Uterus (tissue), 4 donors: ENCODE data around the gene CD300LG. TPM values are rescaled to one million over a fixed set of nuclear protein-coding genes. Genes with fewer than 3 reads are reported as not detected.
"Not testable (repeated sequence)": the region's sequence is repeated elsewhere in the genome, so short reads cannot be mapped to it uniquely, and the experiment has no call there.

Experiments used
- DNase-seq, 2 donors: peaks; one replicate each; pipeline ENCODE4 v3.0.0-alpha.2; 2019 to 2020
- H3K27ac ChIP-seq, 2 donors: fragments of 200-600 bp; sonication (generic); 1 replicate in 1 of 2; 2 replicates in 1 of 2; pipeline ENCODE4 v1.5.1; 2016 to 2018
- H3K27me3 ChIP-seq, 2 donors: fragments of 200-600 bp; sonication (generic); one replicate each; pipeline ENCODE4 v1.5.1; 2018 to 2019; ENCODE audit warnings: control low read depth in 1 of 2
- H3K36me3 ChIP-seq, 2 donors: fragments of 200-600 bp; sonication (generic); one replicate each; pipeline ENCODE4 v1.5.1; 2019; ENCODE audit warnings: control low read depth in 1 of 2
- H3K4me1 ChIP-seq, 2 donors: fragments of 200-600 bp; sonication (generic); one replicate each; pipeline ENCODE4 v1.5.1; 2018 to 2019; ENCODE audit warnings: control low read depth in 1 of 2
- H3K4me3 ChIP-seq, 2 donors: fragments of 200-600 bp; sonication (generic); 1 replicate in 1 of 2; 2 replicates in 1 of 2; pipeline ENCODE4 v1.5.1; 2018 to 2019; ENCODE audit warnings: mild to moderate bottlenecking in 1 of 2
- H3K9me3 ChIP-seq, 2 donors: fragments of 200-600 bp; sonication (generic); one replicate each; pipeline ENCODE4 v1.5.1; 2019; ENCODE audit warnings: control low read depth in 1 of 2
- POLR2A ChIP-seq, 2 donors: fragments of 450-650 bp; IDR thresholded peaks; one replicate each; pipeline ENCODE4 v1.6.1; 2016; ENCODE audit warnings: antibody characterized with exemption in 2 of 2, mild to moderate bottlenecking in 1 of 2, moderate library complexity in 1 of 2
- intact Hi-C: fragments of 100-400 bp; cut with DNase I; formaldehyde crosslinking; loops from one replicate; pipeline ENCODE4 v1.15.1; 2023; ENCODE audit warnings: low total_unique reads
- total RNA-seq, 4 donors: library from RNA; depleted of rRNA in 3 of 4; stranded (reverse); fragments of >200 nt in 3 of 4; gene quantifications; one replicate each; pipeline versions ENCODE4 v1.1.0 to v1.2.4, GENCODE V29; 2014 to 2023
- TF ChIP-seq, protein P1 (sequence below), 4 experiments: fragments of 200-600 bp in 2 of 4; fragments of 450-650 bp in 2 of 4; sonication (generic) in 2 of 4; IDR thresholded peaks; one replicate each; pipeline ENCODE4 v1.5.1; 2016 to 2019; ENCODE audit warnings: antibody characterized with exemption in 4 of 4, mild to moderate bottlenecking in 2 of 4, moderate library complexity in 1 of 4
- donor health status: DM: yes; HTN: yes; CAD: no.

CD300LG gene
- total RNA-seq, 4 donors from 2014 or later: 2.1 to 6.5 (median 6.2) TPM; not detected in 1

- Histone ChIP-seq H3K4me1 (no peaks in the 10 kb centered on the region), H3K27me3 (no peaks in the 10 kb centered on the region), H3K4me3 (no peak overlapping the region), H3K27ac (no peak overlapping the region), H3K36me3 (no peaks in the 10 kb centered on the region), H3K9me3 (no peaks in the 10 kb centered on the region)
- intact Hi-C loops: no loop called here
- TF ChIP-seq, protein P1, sequence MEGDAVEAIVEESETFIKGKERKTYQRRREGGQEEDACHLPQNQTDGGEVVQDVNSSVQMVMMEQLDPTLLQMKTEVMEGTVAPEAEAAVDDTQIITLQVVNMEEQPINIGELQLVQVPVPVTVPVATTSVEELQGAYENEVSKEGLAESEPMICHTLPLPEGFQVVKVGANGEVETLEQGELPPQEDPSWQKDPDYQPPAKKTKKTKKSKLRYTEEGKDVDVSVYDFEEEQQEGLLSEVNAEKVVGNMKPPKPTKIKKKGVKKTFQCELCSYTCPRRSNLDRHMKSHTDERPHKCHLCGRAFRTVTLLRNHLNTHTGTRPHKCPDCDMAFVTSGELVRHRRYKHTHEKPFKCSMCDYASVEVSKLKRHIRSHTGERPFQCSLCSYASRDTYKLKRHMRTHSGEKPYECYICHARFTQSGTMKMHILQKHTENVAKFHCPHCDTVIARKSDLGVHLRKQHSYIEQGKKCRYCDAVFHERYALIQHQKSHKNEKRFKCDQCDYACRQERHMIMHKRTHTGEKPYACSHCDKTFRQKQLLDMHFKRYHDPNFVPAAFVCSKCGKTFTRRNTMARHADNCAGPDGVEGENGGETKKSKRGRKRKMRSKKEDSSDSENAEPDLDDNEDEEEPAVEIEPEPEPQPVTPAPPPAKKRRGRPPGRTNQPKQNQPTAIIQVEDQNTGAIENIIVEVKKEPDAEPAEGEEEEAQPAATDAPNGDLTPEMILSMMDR (IDR thresholded peaks at IDR 0.05): no peak
- no peak for TF ChIP-seq POLR2A (IDR thresholded peaks at IDR 0.05)
- DNase-seq: no peak
These were observed 15.0 kb downstream of the CD300LG start for GRCh38 chr17:43861960-43862359.

- Histone ChIP-seq H3K27ac (no peak overlapping the region), H3K9me3 (no peaks in the 10 kb centered on the region), H3K4me3 (no peak overlapping the region), H3K4me1 (no peaks in the 10 kb centered on the region), H3K27me3 (no peaks in the 10 kb centered on the region), H3K36me3 (no peaks in the 10 kb centered on the region)
- intact Hi-C loops: no loop called here
- TF ChIP-seq POLR2A (IDR thresholded peaks at IDR 0.05): no peak
- TF ChIP-seq, protein P1 (IDR thresholded peaks at IDR 0.05): no peak
- DNase-seq: no peak
These were observed 17.4 kb downstream of the CD300LG start for GRCh38 chr17:43864161-43864984.

DNA sequence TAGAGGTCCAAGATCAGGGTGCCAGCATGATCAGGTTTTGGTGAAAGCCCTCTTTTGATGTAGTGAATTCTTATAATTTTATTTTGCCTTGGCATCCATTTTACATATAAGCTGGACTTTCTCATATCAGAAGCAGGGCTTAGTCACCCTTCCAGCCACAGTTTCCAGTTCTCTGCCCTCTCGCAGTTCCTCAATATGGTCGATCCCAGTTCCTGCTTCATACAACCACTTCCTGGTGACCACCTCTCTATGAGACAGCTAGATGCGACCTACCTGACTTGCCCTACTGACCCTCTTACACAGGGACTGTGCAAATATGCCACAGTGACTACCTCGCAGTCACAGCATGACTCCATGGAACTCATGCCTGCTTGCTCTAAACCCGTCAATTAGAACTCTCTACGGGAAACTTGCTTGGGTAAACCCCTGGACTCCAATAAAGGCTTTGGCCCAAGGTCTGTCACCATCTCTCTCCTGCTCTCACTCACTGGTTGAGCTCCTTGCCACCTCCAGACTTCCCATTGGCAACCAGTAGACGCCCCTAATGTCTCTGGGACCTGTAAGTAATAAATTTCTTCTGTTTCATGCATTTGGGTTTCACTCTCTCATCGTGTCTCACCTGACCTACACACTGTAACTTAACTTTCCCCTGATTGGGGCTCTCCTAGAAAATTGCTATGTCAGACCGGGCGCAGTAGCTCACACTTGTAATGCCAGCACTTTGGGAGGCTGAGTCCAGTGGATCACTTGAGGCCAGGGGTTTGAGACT is 21.4 kb downstream of the CD300LG start:
- Histone ChIP-seq H3K9me3 (no peaks in the 10 kb centered on the region), H3K4me3 (no peak overlapping the region), H3K4me1 (no peaks in the 10 kb centered on the region), H3K27ac (no peak overlapping the region), H3K27me3 (no peaks in the 10 kb centered on the region), H3K36me3 (no peaks in the 10 kb centered on the region)
- intact Hi-C loops: no loop called here
- no peak for TF ChIP-seq POLR2A (IDR thresholded peaks at IDR 0.05)
- TF ChIP-seq, protein P1 (IDR thresholded peaks at IDR 0.05): no peak
- DNase-seq: no peak

- H3K36me3 ChIP-seq, H3K4me3 ChIP-seq, H3K9me3 ChIP-seq, DNase-seq, H3K27ac ChIP-seq, H3K27me3 ChIP-seq, intact Hi-C loops, H3K4me1 ChIP-seq: not testable (repeated sequence)
These were observed 22.1 kb downstream of the CD300LG start for GRCh38 chr17:43869031-43869430.

DNA sequence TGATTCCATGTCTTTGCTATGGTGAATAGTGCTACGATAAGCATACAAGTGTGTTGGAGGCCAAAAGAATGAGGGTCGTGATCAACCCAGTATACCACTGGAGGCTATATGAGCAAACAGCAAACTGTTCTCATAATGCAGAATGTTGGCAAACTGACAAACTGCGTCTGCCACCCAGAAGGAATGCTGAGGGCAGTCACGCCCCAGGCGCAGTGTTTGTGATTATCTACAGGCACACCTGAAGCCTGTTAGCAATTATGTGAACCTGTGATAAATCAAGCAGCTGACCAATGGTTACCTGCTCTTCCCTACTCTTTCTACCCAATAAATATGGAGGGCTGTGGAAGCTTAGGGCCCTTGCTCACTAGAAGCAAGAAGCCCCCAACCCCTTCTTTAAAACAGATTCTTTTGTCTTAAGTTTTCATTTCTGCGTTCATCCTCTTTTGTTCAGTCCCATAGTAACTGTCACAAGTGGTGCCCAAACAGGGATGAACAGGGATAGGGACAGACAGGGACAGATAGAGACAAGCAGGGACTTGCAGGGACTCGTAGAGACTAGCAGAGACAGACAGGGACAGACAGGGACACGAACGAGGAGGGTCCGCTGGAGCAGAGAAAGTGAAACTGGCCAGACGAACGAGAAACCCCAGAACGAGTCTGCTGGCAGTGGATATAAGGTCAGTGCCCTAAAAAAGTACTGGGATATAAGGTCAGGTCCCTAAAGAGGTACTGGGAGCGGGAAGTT is 25.1 kb downstream of the CD300LG start:
- Histone ChIP-seq H3K4me3 (no peak overlapping the region), H3K9me3 (no peaks in the 10 kb centered on the region), H3K4me1 (no peaks in the 10 kb centered on the region), H3K36me3 (no peaks in the 10 kb centered on the region), H3K27me3 (no peaks in the 10 kb centered on the region), H3K27ac (no peak overlapping the region)
- no peak for DNase-seq
- intact Hi-C loops: no loop called here
- TF ChIP-seq, protein P1 (IDR thresholded peaks at IDR 0.05): no peak
- TF ChIP-seq POLR2A (IDR thresholded peaks at IDR 0.05): no peak
